PC-9 (cell line): ENCODE data around the gene VAPB. TPM values are rescaled to one million over a fixed set of nuclear protein-coding genes. Genes with fewer than 3 reads are reported as not detected.

Source experiments
- BruUV-seq: library from RNA; stranded (reverse); fragments of 400-500 nt; replicated peaks from 2 replicates; lab custom pipeline; 2021; lab: Mats Ljungman, UMichigan
- CTCF ChIA-PET: fragments of 300-600 bp; sonication (Branson Sonifier 250); formaldehyde crosslinking; loops from one replicate; lab custom pipeline; 2022; ENCODE audit warnings: antibody characterized with exemption; lab: Charles Lee
- POLR2A ChIA-PET: fragments of 300-600 bp; sonication (Branson Sonifier 250); formaldehyde crosslinking; loops from one replicate; lab custom pipeline; 2022; ENCODE audit warnings: antibody characterized with exemption; ENCODE audit not compliant: unreplicated experiment; lab: Charles Lee
- DNase-seq, 2 experiments: peaks; one replicate each; pipeline versions ENCODE4 v3.0.0 to v3.0.0-alpha.2; 2015 to 2022; ENCODE audit warnings: mixed read lengths in 1 of 2
- H2AFZ ChIP-seq: fragments of 200-600 bp; sonication (generic); 2 replicates; pipeline ENCODE4 v1.8.1; 2017; ENCODE audit warnings: antibody characterized with exemption
- H3F3A ChIP-seq: fragments of 200-600 bp; sonication (generic); 2 replicates; pipeline ENCODE4 v1.8.1; 2017; ENCODE audit warnings: antibody characterized with exemption, mild to moderate bottlenecking, low read depth; ENCODE audit not compliant: insufficient read depth
- H3K27ac ChIP-seq: fragments of 200-600 bp; sonication (generic); 2 replicates; pipeline ENCODE4 v1.6.1; 2016; ENCODE audit warnings: mixed run types
- H3K27me3 ChIP-seq: fragments of 200-600 bp; sonication (generic); 2 replicates; pipeline ENCODE4 v1.6.1; 2016; ENCODE audit warnings: low read depth, mixed run types; ENCODE audit not compliant: insufficient read depth
- H3K36me3 ChIP-seq: fragments of 200-600 bp; sonication (generic); 2 replicates; pipeline ENCODE4 v1.6.1; 2016; ENCODE audit warnings: low read depth, mixed run types
- H3K4me1 ChIP-seq: fragments of 200-600 bp; sonication (generic); replicated peaks from 2 replicates; pipeline ENCODE4 v1.6.1; 2016; ENCODE audit warnings: mixed run types; ENCODE audit not compliant: insufficient read depth
- H3K4me2 ChIP-seq: fragments of 200-600 bp; sonication (generic); 2 replicates; pipeline ENCODE4 v1.6.1; 2017; ENCODE audit warnings: mixed run types
- H3K4me3 ChIP-seq: fragments of 200-600 bp; sonication (generic); 2 replicates; pipeline ENCODE4 v1.6.1; 2016; ENCODE audit warnings: mixed run types
- H3K79me2 ChIP-seq: fragments of 200-600 bp; sonication (generic); 2 replicates; pipeline ENCODE4 v1.6.1; 2017; ENCODE audit warnings: low read depth, mixed run types
- H3K9me2 ChIP-seq: fragments of 200-600 bp; sonication (generic); 2 replicates; pipeline ENCODE4 v1.8.1; 2017; ENCODE audit warnings: mild to moderate bottlenecking; ENCODE audit not compliant: insufficient read depth
- H3K9me3 ChIP-seq: fragments of 200-600 bp; sonication (generic); 2 replicates; pipeline ENCODE4 v1.8.1; 2016; ENCODE audit warnings: low read depth; ENCODE audit not compliant: insufficient read depth
- H4K20me1 ChIP-seq: fragments of 200-600 bp; sonication (generic); 2 replicates; pipeline ENCODE4 v1.8.1; 2017; ENCODE audit not compliant: insufficient read depth
- EZH2 ChIP-seq: fragments of 200-600 bp; sonication (generic); IDR thresholded peaks from 2 replicates; pipeline ENCODE4 v1.8.0; 2017; ENCODE audit warnings: antibody characterized with exemption, low read depth
- intact Hi-C: fragments of 100-400 bp; cut with micrococcal nuclease; formaldehyde crosslinking; loops from one replicate; pipeline ENCODE4 v1.10.0; 2022; ENCODE audit not compliant: unreplicated experiment
- total RNA-seq: library from RNA; stranded (reverse); gene quantifications from 2 replicates; pipeline ENCODE4 v1.2.3, GENCODE V29; 2021
- TF ChIP-seq, protein P1 (sequence below): fragments of 200-600 bp; sonication (generic); conservative IDR thresholded peaks from 2 replicates; pipeline ENCODE4 v1.6.1; 2017; ENCODE audit warnings: mixed run types, antibody characterized with exemption, mild to moderate bottlenecking, moderate library complexity

Gene VAPB
- total RNA-seq, 1 experiment from 2014 or later: 80.6 TPM

DNA sequence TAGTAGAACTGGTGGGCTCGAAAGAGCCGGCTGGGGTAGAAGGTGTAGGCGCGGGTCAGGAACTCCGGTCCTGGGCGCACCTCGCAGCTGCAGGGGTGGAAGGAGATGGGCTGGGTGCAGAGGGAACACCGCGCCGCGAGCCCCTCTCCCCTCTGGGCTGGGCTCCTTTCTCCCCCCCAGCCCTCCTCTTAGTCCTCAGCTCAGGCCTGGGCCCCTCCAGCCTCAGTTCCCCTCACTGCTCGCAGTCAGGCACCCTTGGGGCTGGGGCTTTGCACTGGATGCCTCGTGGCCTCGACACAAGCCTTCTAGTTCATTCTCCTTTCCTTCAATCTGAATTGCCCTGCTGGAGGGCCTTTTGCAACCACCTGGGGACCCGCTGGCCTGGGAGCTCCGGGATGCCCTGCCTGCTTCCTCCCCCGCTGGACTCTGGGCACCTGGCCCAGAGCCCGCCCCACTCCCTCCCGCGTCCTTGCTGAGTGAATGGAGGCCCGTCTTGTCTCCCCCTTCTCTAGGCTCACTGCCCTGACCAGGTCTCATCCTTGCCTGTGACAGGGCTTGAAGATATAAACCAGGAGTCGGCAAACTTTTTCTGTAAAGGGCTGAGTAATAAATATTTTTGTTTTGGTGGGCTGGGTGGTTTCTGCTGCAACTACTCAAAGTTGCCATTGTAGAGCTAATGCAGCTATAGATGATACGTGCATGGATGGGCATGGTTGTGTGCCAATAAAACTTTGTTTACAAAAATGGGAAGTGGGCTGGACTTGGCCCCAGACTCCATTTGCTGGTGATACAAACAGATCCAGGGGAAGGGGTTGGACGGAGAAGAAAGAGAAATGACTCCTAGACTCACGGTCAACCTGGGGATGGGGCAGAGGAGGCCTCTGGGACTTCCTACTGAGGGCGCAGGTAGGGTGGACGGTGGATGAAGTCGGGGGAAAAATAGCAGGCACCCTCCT lies 78.8 kb downstream of the VAPB start:
- Histone ChIP-seq H4K20me1 (no peaks in the 10 kb centered on the region), H3K36me3 (no peaks in the 10 kb centered on the region), H3K4me2 (no peak overlapping the region), H3K4me3 (no peak overlapping the region), H3K4me1 (no peaks in the 10 kb centered on the region), H3K27me3 (no peaks in the 10 kb centered on the region), H3K79me2 (no peaks in the 10 kb centered on the region), H2AFZ (no peak overlapping the region), H3K27ac (no peak overlapping the region), H3F3A (no peaks in the 10 kb centered on the region), H3K9me2 (no peaks in the 10 kb centered on the region), H3K9me3 (no peaks in the 10 kb centered on the region)
- ChIA-PET CTCF (interaction anchor here (0.6 kb wide), 1 partner anchor 185 kb away, joined by 3 read pairs; no protein-coding TSS in a partner anchor), POLR2A (no interaction called here)
- TF ChIP-seq EZH2: no peak
- TF ChIP-seq, protein P1, sequence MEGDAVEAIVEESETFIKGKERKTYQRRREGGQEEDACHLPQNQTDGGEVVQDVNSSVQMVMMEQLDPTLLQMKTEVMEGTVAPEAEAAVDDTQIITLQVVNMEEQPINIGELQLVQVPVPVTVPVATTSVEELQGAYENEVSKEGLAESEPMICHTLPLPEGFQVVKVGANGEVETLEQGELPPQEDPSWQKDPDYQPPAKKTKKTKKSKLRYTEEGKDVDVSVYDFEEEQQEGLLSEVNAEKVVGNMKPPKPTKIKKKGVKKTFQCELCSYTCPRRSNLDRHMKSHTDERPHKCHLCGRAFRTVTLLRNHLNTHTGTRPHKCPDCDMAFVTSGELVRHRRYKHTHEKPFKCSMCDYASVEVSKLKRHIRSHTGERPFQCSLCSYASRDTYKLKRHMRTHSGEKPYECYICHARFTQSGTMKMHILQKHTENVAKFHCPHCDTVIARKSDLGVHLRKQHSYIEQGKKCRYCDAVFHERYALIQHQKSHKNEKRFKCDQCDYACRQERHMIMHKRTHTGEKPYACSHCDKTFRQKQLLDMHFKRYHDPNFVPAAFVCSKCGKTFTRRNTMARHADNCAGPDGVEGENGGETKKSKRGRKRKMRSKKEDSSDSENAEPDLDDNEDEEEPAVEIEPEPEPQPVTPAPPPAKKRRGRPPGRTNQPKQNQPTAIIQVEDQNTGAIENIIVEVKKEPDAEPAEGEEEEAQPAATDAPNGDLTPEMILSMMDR: no peak
- no TSS peak for BruUV-seq
- no peak for DNase-seq
- intact Hi-C loops: no loop called here

- POLR2A ChIA-PET: no interaction called here
- CTCF ChIA-PET: no interaction called here
- Histone ChIP-seq H3K9me3 (no peaks in the 10 kb centered on the region), H3F3A (no peaks in the 10 kb centered on the region), H3K27ac (no peak overlapping the region), H3K4me1 (no peaks in the 10 kb centered on the region), H3K9me2 (no peaks in the 10 kb centered on the region), H3K79me2 (no peaks in the 10 kb centered on the region), H3K4me2 (no peak overlapping the region), H4K20me1 (no peaks in the 10 kb centered on the region), H3K4me3 (no peak overlapping the region), H3K36me3 (no peaks in the 10 kb centered on the region), H2AFZ (no peak overlapping the region), H3K27me3 (no peaks in the 10 kb centered on the region)
- TF ChIP-seq EZH2: no peak
- TF ChIP-seq, protein P1: no peak
- no TSS peak for BruUV-seq
- intact Hi-C loops: no loop called here
- DNase-seq: no peak
These were observed 80.6 kb downstream of the VAPB start for GRCh38 chr20:58469616-58470015.

DNA sequence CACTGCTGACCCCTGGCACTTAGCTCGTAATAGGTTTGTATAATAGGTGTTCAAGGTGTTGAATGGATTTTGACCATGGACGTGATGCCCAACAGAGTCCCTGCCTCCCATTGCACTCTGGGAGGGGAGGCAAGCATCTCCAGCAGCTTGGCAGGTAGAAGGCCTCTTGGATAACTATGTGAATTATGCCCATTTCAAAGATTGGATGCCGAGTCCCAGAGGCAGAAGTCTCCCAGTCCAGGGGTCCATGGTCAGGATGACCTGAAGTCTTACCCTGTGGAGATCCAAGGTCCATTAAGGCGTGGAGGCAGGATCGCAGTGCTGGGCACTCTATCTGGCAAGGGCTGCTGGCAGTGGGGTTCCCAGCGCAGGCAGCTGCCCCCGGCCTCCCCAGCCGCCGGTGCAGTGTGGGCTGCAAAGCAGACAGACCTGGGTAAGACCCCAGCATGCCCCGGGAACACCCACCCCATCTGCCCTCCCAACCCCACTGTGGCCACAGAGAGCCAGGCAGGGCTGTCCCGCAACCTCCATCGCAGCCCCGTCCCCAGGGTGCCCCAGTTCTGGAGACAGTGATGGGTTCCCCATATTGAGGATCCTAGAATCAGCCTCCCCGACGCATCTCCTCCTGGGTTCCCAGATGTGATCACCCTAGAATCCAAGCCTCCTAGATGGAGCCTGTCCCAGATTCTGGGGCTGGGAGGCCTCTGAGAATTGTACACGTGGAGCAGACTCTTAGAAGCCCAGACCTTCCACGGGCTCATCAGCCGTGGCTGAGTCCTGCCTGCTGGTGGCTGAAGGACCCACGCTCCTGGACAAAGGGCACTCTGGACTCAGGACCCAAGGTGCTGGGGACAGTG lies 81.5 kb downstream of the VAPB start:
- Histone ChIP-seq H3K4me2 (no peak overlapping the region), H3K4me3 (no peak overlapping the region), H3K79me2 (no peaks in the 10 kb centered on the region), H4K20me1 (no peaks in the 10 kb centered on the region), H3K36me3 (no peaks in the 10 kb centered on the region), H3K27me3 (no peaks in the 10 kb centered on the region), H3K27ac (no peak overlapping the region), H3F3A (no peaks in the 10 kb centered on the region), H3K9me2 (no peaks in the 10 kb centered on the region), H3K4me1 (no peaks in the 10 kb centered on the region), H3K9me3 (no peaks in the 10 kb centered on the region), H2AFZ (no peak overlapping the region)
- ChIA-PET POLR2A (no interaction called here), CTCF (no interaction called here)
- intact Hi-C loops: no loop called here
- TF ChIP-seq, protein P1: no peak
- TF ChIP-seq EZH2: no peak
- BruUV-seq: no TSS peak
- no peak for DNase-seq
